Testis (tissue), 3 donors: ENCODE results near the gene HYCC1. TPM values are rescaled to one million over a fixed set of nuclear protein-coding genes. Genes with fewer than 3 reads are reported as not detected.

Experiments used
- DNase-seq: peaks from one replicate; pipeline ENCODE4 v3.0.0-alpha.2; 2019
- H3K27ac ChIP-seq, 2 donors: fragments of 200-600 bp; sonication (generic); one replicate each; pipeline ENCODE4 v1.5.1; 2019
- H3K27me3 ChIP-seq: fragments of 200-600 bp; sonication (generic); one replicate; pipeline ENCODE4 v1.5.1; 2019
- H3K36me3 ChIP-seq: fragments of 200-600 bp; sonication (generic); one replicate; pipeline ENCODE4 v1.5.1; 2017; ENCODE audit warnings: low read depth; ENCODE audit errors: missing control alignments
- H3K4me1 ChIP-seq: fragments of 200-600 bp; sonication (generic); one replicate; pipeline ENCODE4 v1.5.1; 2019
- H3K4me3 ChIP-seq, 2 donors: fragments of 200-600 bp; sonication (generic); one replicate each; pipeline ENCODE4 v1.5.1; 2017 to 2019
- H3K9me3 ChIP-seq: fragments of 200-600 bp; sonication (generic); one replicate; pipeline ENCODE4 v1.5.1; 2017
- CTCF ChIP-seq, 3 experiments: fragments of 450-650 bp in 2 of 3; fragments of 200-600 bp in 1 of 3; sonication (generic) in 1 of 3; IDR thresholded peaks; one replicate each; pipeline ENCODE4 v1.5.1; 2016 to 2019; ENCODE audit warnings: antibody characterized with exemption in 3 of 3, mild to moderate bottlenecking in 2 of 3, moderate library complexity in 1 of 3
- POLR2A ChIP-seq: fragments of 450-650 bp; IDR thresholded peaks from one replicate; pipeline ENCODE4 v1.6.1; 2017; ENCODE audit warnings: antibody characterized with exemption, mild to moderate bottlenecking, moderate library complexity
- WGBS, 2 donors: methylation state at CpG; one replicate each; pipeline ENCODE4 v1.1.5; 2018; 5-methylcytosine and 5-hydroxymethylcytosine counted together
- intact Hi-C: fragments of 100-400 bp; cut with DNase I; formaldehyde crosslinking; loops from one replicate; pipeline ENCODE4 v1.15.1; 2023; ENCODE audit warnings: low total_unique reads
- polyA plus RNA-seq: library from polyadenylated mRNA; stranded (reverse); fragments of 350-450 nt; fragmentation: Illumina TruSeq; extraction: RNeasy Lipid Tissue Mini Kit (QIAGEN cat#74804); gene quantifications from one replicate; pipeline ENCODE4 v1.2.3, GENCODE V29; 2014; ENCODE audit warnings: low read depth, low replicate concordance; ENCODE audit not compliant: insufficient read depth
- total RNA-seq, 2 donors: library from RNA; depleted of rRNA; stranded (reverse); fragments of >200 nt; gene quantifications; one replicate each; pipeline ENCODE4 v1.2.3, GENCODE V29; 2016

The HYCC1 gene
- total and polyA plus RNA-seq, 3 donors from 2014 or later = 19.3 to 43.6 (median 22.0) TPM

- TF ChIP-seq POLR2A (no peak), CTCF (IDR thresholded peaks at IDR 0.05) (no peak)
- intact Hi-C loops = no loop called here
- H3K27ac ChIP-seq = no peak overlapping the region
- DNase-seq = no peak
- H3K27me3 ChIP-seq = no peaks in the 10 kb centered on the region
- H3K9me3 ChIP-seq = no peaks in the 10 kb centered on the region
- no peak overlapping the region for H3K4me3 ChIP-seq
- no peaks in the 10 kb centered on the region for H3K4me1 ChIP-seq
- WGBS, 2 donors = 78 to 84% methylated on average over 1 of the region's 1 CpG
- H3K36me3 ChIP-seq = no peaks in the 10 kb centered on the region
Observed at GRCh38 chr7:23001610-23002009, 12.3 kb downstream of the HYCC1 start.

DNA sequence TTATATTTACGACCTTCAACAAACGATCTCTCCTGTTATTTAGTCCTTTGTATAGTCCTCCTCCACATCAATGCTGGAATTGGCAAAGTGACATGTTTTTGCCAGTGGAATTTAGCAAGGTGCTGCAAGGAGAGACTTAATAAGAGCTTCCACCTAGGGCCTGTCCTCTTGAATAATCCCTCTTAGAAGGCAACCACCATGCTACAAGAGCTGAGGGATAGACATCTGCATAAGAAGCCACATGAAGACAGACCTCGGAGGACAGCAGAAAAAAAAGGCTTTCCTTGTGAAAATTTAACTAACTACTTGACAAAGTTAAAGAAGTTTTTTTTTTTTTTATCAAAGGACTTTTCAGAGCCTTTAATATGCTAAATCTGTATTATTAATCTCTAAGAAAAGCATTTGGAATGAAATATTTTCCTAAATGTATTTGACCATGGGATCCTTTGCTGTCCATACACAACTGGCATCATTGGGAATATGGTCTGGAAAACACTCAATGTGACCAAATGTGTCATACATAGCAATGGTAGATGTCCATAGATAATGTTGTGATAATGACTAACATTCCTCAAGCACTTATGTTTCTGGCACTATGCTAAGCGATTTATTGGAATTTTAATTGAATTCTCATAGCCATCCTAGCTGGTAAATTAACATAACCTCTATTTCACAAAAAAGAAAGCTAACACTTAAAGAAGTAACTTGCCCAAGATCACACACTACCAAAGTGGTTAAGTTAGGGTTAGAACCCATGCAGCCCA lies 13.2 kb downstream of the HYCC1 start:
- intact Hi-C loops = no loop called here
- 79 to 84% methylated on average over 4 of the region's 4 CpGs for WGBS, 2 donors
- no peak overlapping the region for H3K27ac ChIP-seq

DNA sequence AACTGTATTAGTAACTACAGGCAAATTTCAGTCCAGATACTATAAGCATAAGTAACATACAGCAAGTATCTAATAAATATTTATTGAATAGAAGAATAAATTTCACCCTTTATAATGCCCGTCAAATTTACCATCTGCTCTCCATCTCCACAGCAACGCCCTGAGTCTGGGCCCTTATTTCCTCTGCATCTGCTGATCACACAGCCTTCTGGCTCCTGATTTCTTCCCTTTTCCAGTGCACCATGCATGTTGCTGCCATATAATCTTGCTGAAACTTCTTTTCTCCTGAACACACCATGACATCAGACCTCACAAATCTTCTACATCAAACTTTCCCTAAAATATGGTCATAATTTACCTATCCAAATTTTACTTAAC lies 15.4 kb downstream of the HYCC1 start:
- no peak overlapping the region for H3K27ac ChIP-seq
- H3K9me3 ChIP-seq = no peaks in the 10 kb centered on the region
- 75 to 85% methylated on average over 2 of the region's 2 CpGs for WGBS, 2 donors
- DNase-seq = no peak
- no peak overlapping the region for H3K4me3 ChIP-seq
- no peaks in the 10 kb centered on the region for H3K36me3 ChIP-seq
- no peak for TF ChIP-seq POLR2A
- no peak for TF ChIP-seq CTCF (IDR thresholded peaks at IDR 0.05)
- no peaks in the 10 kb centered on the region for H3K27me3 ChIP-seq
- intact Hi-C loops = no loop called here
- no peaks in the 10 kb centered on the region for H3K4me1 ChIP-seq

More for the DNA sequence above, 13.2 kb downstream of the HYCC1 start:
- Histone ChIP-seq H3K36me3 (no peaks in the 10 kb centered on the region), H3K4me3 (no peak overlapping the region), H3K4me1 (no peaks in the 10 kb centered on the region), H3K27me3 (no peaks in the 10 kb centered on the region), H3K9me3 (no peaks in the 10 kb centered on the region)
- no peak for DNase-seq
- TF ChIP-seq CTCF (IDR thresholded peaks at IDR 0.05) (no peak), POLR2A (no peak)

DNA sequence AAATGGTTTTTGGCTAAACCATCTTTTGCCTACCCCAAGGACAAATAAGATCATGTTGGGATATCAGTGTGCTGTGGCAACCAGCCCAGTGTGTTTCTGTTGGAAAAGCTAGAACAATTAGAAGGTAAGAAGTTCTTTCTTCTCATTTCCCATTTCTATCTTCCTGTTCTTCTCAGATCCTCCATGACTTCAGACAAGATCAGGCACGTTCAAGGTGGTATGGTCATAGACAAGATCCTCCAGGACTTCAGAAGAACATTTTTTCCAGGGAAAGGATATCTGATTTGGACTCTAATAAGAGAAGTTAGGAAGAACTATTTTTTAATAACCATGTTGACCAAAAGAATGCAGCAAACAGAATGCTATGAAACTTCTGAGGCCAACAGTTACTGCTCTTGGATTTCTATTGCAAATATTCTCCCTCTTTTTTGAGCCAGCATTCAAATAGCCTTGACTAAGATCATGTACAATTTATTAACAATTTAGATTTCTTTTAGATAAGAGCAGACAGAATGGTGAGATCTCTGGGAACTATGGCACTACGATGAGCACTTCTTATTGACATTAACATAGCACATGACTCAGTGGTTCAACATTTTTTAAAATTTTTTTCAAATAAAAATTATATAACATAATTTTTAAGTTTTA lies 15.9 kb downstream of the HYCC1 start:
- Histone ChIP-seq H3K36me3 (no peaks in the 10 kb centered on the region), H3K4me1 (no peaks in the 10 kb centered on the region), H3K27ac (no peak overlapping the region), H3K27me3 (no peaks in the 10 kb centered on the region), H3K9me3 (no peaks in the 10 kb centered on the region), H3K4me3 (no peak overlapping the region)
- 61 to 75% methylated on average over 2 of the region's 2 CpGs for WGBS, 2 donors
- no peak for DNase-seq
- TF ChIP-seq POLR2A = no peak
- no peak for TF ChIP-seq CTCF (IDR thresholded peaks at IDR 0.05)
- intact Hi-C loops = no loop called here
